Measurements from ENCODE around the gene ZNF750.

Gene ZNF750

DNA sequence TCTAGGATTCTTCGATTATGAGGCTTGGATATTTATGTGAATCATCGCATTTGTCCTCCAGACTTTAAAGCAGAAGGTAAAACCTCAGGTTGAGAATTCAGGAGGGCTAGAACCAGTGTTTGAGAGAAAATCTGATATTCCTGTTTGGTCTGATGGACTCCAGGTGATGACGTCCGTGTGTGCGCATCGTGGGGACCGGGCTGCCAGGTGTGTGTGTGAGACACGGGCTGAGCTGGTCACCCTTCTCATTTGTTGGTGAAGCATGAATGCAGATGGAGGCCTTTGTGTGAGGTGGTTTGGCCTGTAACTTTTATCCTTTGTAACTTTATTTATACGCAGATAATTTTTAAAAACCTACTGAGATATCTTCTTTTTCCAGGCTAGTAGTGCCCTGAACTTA is 42.8 kb downstream of the ZNF750 start:
- Histone ChIP-seq H3K27ac (no peak overlapping the region), H3K4me3 (ENCODE audit: low read depth in 1 of 2, low read length in 1 of 2) (no peak overlapping the region), H3K36me3 (peaks cover 4% of the 10 kb centered on the region), H3K9me3 (no peaks in the 10 kb centered on the region), H3K4me1 (ENCODE audit: control insufficient read depth in 1 of 2, insufficient read depth in 1 of 2, low read depth in 1 of 2, low read length in 1 of 2) (no peaks in the 10 kb centered on the region), H3K27me3 (no peaks in the 10 kb centered on the region)
- TF ChIP-seq, protein P1, sequence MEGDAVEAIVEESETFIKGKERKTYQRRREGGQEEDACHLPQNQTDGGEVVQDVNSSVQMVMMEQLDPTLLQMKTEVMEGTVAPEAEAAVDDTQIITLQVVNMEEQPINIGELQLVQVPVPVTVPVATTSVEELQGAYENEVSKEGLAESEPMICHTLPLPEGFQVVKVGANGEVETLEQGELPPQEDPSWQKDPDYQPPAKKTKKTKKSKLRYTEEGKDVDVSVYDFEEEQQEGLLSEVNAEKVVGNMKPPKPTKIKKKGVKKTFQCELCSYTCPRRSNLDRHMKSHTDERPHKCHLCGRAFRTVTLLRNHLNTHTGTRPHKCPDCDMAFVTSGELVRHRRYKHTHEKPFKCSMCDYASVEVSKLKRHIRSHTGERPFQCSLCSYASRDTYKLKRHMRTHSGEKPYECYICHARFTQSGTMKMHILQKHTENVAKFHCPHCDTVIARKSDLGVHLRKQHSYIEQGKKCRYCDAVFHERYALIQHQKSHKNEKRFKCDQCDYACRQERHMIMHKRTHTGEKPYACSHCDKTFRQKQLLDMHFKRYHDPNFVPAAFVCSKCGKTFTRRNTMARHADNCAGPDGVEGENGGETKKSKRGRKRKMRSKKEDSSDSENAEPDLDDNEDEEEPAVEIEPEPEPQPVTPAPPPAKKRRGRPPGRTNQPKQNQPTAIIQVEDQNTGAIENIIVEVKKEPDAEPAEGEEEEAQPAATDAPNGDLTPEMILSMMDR (IDR thresholded peaks at IDR 0.05), result no peak

DNA sequence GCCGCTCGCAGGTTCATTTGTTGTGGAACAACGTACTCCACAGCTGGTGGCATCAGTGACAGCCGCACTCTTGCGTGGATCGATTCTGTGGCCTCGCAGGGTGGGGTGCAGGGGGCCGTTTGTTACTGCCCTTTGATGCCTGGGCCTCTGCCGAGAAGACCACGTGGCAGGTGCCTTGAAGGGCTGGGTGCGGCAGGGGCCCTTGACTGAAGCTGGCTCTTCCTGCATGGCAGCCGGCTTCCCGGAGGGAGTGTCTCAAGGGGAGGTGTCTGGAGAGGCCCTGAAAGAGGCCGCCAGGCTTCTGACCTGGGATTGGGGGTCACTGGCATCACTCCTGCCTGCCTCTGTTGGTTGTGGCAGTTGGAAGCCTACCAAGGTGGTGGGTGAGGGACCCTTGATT is 44.2 kb downstream of the ZNF750 start:
- H3K4me3 ChIP-seq (ENCODE audit: low read depth in 1 of 2, low read length in 1 of 2), result no peak overlapping the region
- H3K36me3 ChIP-seq, result peaks cover under 1% of the 10 kb centered on the region
- H3K9me3 ChIP-seq, result no peaks in the 10 kb centered on the region
- H3K4me1 ChIP-seq (ENCODE audit: control insufficient read depth in 1 of 2, insufficient read depth in 1 of 2, low read depth in 1 of 2, low read length in 1 of 2), result no peaks in the 10 kb centered on the region
- TF ChIP-seq, protein P1 (IDR thresholded peaks at IDR 0.05), result no peak
- no peak overlapping the region for H3K27ac ChIP-seq
- no peaks in the 10 kb centered on the region for H3K27me3 ChIP-seq

DNA sequence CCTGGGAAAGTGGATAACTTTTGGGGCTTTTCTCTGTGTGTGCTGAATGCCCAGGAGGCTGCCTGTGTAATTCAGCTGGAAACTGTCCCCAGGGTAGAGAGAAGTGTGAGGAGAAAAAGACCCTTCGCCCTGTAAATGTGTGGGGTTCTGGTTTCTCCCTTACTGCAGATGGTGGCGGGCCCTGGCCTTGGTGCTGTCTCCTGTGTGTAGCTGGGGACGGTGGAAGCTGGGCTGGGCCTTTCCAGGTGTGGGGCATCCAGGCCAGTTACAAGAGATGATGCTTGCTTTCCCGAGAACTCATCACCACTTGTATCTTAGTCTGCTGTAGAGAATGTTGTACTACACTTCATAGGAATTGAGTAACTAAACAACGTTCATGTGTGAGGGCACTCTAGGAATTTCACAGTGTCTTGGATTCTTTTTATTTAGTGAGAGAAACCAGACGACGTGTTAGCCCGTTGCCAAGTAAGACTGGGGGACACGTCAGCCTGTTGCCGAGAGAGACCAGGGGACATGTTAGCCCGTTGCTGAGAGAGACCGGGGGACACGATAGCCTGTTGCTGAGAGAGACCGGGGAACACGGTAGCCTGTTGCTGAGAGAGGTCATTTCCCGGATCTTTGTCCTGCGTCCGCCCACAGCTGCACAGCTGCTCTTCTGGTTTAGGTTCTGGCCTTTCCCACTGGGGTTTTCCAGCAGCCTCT is 44.9 kb downstream of the ZNF750 start:
- Histone ChIP-seq H3K27ac (no peak overlapping the region), H3K9me3 (no peaks in the 10 kb centered on the region), H3K27me3 (no peaks in the 10 kb centered on the region), H3K4me3 (ENCODE audit: low read depth in 1 of 2, low read length in 1 of 2) (no peak overlapping the region), H3K36me3 (no peaks in the 10 kb centered on the region), H3K4me1 (ENCODE audit: control insufficient read depth in 1 of 2, insufficient read depth in 1 of 2, low read depth in 1 of 2, low read length in 1 of 2) (no peaks in the 10 kb centered on the region)
- TF ChIP-seq, protein P1 (IDR thresholded peaks at IDR 0.05), result no peak

DNA sequence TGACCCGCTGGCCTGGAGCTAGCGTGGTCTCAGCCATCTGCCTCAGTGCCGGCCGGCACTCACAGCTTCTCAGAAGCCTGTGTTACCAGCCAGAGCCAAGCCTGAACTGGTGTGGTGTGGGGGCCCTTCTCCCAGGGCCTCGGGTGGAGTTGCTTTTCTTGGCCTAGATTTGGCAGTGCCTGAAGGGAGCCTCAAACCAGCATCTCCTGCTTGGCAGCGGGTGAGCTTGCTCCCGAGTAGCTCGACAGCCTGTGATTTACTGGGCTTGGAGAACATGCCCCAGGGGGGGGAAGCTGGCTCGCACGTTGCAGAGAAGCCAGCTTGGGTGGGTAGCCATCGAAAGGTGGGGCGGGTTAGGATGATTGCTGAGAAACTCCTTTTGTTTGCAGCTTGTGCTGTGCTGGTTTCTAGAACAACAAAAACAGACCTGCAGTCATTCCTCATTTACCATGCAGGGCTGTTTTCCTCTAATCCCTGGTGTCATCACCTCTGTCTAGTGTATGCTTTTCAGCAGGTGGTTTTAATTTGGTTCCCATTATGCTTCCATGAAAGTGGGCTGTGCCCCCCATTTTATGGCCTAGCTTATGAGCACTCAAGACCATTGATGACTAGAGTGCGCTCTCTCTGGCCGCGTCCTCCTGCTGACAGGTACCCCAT is 45.7 kb downstream of the ZNF750 start:
- H3K4me3 ChIP-seq (ENCODE audit: low read depth in 1 of 2, low read length in 1 of 2), result no peak overlapping the region
- H3K9me3 ChIP-seq, result no peaks in the 10 kb centered on the region
- H3K27me3 ChIP-seq, result no peaks in the 10 kb centered on the region
- H3K27ac ChIP-seq, result no peak overlapping the region
- no peaks in the 10 kb centered on the region for H3K4me1 ChIP-seq (ENCODE audit: control insufficient read depth in 1 of 2, insufficient read depth in 1 of 2, low read depth in 1 of 2, low read length in 1 of 2)
- H3K36me3 ChIP-seq, result no peaks in the 10 kb centered on the region
- TF ChIP-seq, protein P1 (IDR thresholded peaks at IDR 0.05), result no peak

DNA sequence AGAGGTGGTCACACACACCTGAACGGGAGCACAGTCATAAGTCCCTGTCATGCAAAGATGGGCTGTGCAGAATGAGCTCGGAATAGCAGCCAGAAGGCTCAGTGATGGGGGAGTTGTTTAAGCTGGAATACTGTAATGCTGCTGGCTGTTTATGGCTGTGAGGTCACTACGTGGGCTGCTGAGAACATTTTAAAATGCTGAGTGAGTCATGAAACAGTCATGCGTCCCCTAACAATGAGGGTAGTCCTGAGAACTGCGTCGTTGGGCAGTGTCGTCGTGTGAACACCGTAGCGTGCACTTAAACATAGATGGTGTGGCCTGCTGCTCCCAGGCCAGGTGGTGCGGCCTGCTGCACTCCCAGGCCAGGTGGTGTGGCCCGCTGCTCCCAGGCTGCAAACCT is 48.3 kb downstream of the ZNF750 start:
- Histone ChIP-seq H3K9me3 (no peaks in the 10 kb centered on the region), H3K27ac (no peak overlapping the region), H3K27me3 (no peaks in the 10 kb centered on the region), H3K4me3 (ENCODE audit: low read depth in 1 of 2, low read length in 1 of 2) (no peak overlapping the region), H3K36me3 (no peaks in the 10 kb centered on the region), H3K4me1 (ENCODE audit: control insufficient read depth in 1 of 2, insufficient read depth in 1 of 2, low read depth in 1 of 2, low read length in 1 of 2) (no peaks in the 10 kb centered on the region)
- TF ChIP-seq, protein P1 (IDR thresholded peaks at IDR 0.05), result no peak
